HG02870 (cell line): ENCODE data around the gene PPP1R1A.

Experiments used
- ATAC-seq: cut with Tn5 transposase; IDR thresholded peaks from one replicate; pipeline ENCODE4 v1.9.1; 2021; ENCODE audit warnings: mild to moderate bottlenecking, moderate library complexity; ENCODE audit not compliant: unreplicated experiment

Gene PPP1R1A

DNA sequence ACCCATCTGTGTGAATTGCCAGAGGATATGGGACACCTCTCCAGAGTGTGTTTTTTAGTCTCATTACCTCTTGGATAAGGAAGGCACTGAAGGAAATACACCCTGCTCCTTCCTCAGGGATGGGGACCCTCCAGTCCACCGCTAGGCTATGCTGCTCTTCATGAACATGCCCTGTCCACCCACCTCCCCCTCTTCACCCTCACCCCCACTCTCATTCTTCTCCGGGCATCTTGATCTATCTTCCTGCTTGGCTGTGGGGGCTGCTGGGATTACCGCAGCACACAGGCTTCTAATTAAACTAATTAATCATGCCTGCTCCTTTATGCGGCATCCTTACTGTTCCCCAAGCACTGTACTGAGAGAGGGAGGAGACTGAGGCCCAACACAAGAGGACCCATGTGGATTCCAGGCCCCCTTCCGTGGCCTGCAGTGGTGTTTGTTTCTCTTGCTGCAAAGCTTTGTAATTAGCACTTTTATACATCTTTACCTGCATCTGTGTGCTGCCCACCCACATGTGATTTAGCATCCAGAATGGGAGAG lies 46.6 kb downstream of the PPP1R1A start:
- no peak for ATAC-seq

DNA sequence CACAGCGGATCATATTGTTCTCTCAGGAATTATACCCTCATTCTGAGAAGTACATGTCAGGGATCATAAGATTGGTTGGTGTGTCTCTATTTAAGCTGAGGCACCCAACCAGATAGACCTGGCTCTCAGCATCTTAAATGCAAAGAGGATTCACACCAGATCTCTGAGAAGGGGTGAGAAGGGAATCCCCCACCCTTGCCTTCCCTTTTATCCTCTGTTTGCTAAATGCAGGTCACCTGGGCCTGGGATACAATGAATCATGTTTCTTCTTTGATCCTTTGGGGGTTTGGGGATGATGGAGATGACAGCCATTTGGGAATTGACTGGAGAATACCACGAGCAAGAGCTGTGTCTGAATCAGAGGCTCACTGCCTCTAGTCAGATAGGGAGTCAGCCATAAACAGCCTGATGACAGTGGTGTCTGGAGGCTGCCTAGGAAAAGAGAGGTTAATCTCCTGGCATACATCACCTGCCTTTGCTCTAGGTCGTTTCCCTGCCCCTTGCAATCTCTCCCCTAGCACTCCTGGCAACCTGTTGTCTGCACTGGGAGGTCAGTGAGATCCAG lies 50.2 kb downstream of the PPP1R1A start:
- ATAC-seq, result no peak

DNA sequence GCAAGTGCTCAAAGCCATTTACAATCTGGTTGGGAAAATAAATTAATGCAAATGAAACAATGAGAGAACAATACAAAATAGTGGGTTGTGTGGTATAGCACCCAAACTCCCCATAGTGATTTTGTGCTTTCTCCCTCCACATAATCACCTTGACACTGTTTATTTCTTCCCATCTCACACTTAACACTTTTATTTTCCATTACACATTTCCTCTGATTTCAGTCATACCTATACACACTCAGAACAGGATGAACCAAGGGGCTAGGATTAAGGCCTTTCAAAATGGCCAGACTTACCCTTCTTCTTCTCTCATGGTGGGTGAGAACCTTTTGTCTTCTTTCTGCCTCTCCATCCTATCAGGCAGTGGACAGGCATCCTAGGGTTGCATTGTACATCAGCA lies 53.0 kb downstream of the PPP1R1A start:
- ATAC-seq, result no peak

DNA sequence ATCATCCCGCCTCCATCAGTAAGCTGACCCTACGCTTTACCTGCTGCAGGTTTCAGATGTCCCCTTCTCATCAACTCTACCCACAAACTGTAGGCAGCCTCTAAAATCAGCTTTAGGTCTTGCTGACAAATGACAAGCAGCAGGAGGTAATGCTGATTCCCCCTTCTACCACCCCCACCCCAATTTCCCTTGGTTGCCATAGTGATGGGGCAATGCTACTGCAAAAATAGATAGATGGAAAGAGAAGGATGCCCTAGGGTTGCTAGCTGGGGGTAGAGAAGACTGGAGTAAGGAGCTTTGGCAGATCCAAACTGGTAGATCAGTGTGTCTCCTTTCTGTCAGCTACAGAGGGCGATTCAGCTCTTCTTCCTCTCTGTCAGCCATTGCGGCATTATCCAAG lies 58.9 kb downstream of the PPP1R1A start:
- ATAC-seq, result no peak
